HEK293 (cell line): ENCODE data around the gene ZSWIM4.

Experiments
- ATF2 ChIP-seq: fragments of 450-650 bp; formaldehyde crosslinking; IDR thresholded peaks from 2 replicates; pipeline ENCODE4 v1.5.1; 2016; ENCODE audit warnings: missing biosample characterization, missing genetic modification characterization, low read depth
- BCL11A ChIP-seq: fragments of 450-650 bp; formaldehyde crosslinking; IDR thresholded peaks from 2 replicates; pipeline ENCODE4 v1.5.1; 2016; ENCODE audit warnings: low read depth, missing biosample characterization, missing genetic modification characterization
- HIC1 ChIP-seq: fragments of 450-650 bp; formaldehyde crosslinking; IDR thresholded peaks from 2 replicates; pipeline ENCODE4 v1.5.1; 2016; ENCODE audit warnings: missing biosample characterization, missing genetic modification characterization
- KLF10 ChIP-seq: fragments of 450-650 bp; IDR thresholded peaks from 2 replicates; pipeline ENCODE4 v1.5.1; 2018; ENCODE audit warnings: missing biosample characterization, mild to moderate bottlenecking, missing genetic modification characterization
- KLF17 ChIP-seq: fragments of 450-650 bp; formaldehyde crosslinking; IDR thresholded peaks from 2 replicates; pipeline ENCODE4 v1.5.1; 2016; ENCODE audit warnings: missing biosample characterization, missing genetic modification characterization
- MEIS1 ChIP-seq: sonication (generic); formaldehyde crosslinking; IDR thresholded peaks from 2 replicates; pipeline ENCODE4 v1.8.1; 2022; ENCODE audit warnings: missing genetic modification reagents, mild to moderate bottlenecking, borderline replicate concordance
- MZF1 ChIP-seq: fragments of 450-650 bp; formaldehyde crosslinking; IDR thresholded peaks from 2 replicates; pipeline ENCODE4 v1.5.1; 2017; ENCODE audit warnings: missing biosample characterization, missing genetic modification characterization, borderline replicate concordance
- REPIN1 ChIP-seq: fragments of 450-650 bp; formaldehyde crosslinking; IDR thresholded peaks from 2 replicates; pipeline ENCODE4 v1.5.1; 2017; ENCODE audit warnings: missing biosample characterization, missing genetic modification characterization, low read depth
- SP2 ChIP-seq: fragments of 450-650 bp; formaldehyde crosslinking; IDR thresholded peaks from 2 replicates; pipeline ENCODE4 v1.5.1; 2016; ENCODE audit warnings: missing biosample characterization, missing genetic modification characterization
- SP7 ChIP-seq: fragments of 450-650 bp; formaldehyde crosslinking; IDR thresholded peaks from 2 replicates; pipeline ENCODE4 v1.5.1; 2016; ENCODE audit warnings: missing biosample characterization, missing genetic modification characterization
- TCF7L2 ChIP-seq: IDR thresholded peaks from 2 replicates; pipeline ENCODE4 v1.6.1; 2011; ENCODE audit warnings: low read depth, mild to moderate bottlenecking, inconsistent platforms, low read length, moderate library complexity, borderline replicate concordance
- YY1 ChIP-seq: fragments of 450-650 bp; formaldehyde crosslinking; IDR thresholded peaks from 2 replicates; pipeline ENCODE4 v1.5.1; 2018; ENCODE audit warnings: missing biosample characterization, missing genetic modification characterization
- YY2 ChIP-seq: fragments of 450-650 bp; formaldehyde crosslinking; IDR thresholded peaks from 2 replicates; pipeline ENCODE4 v1.5.1; 2016; ENCODE audit warnings: missing biosample characterization, missing genetic modification characterization
- ZBTB7A ChIP-seq: fragments of 450-650 bp; formaldehyde crosslinking; IDR thresholded peaks from 2 replicates; pipeline ENCODE4 v1.5.1; 2016; ENCODE audit warnings: low read depth, missing biosample characterization, missing genetic modification characterization
- ZFP37 ChIP-seq: fragments of 450-650 bp; formaldehyde crosslinking; IDR thresholded peaks from 2 replicates; pipeline ENCODE4 v1.5.1; 2016; ENCODE audit warnings: missing biosample characterization, missing genetic modification characterization
- ZFP41 ChIP-seq: fragments of 450-650 bp; formaldehyde crosslinking; IDR thresholded peaks from 2 replicates; pipeline ENCODE4 v1.5.1; 2016; ENCODE audit warnings: missing biosample characterization, missing genetic modification characterization, borderline replicate concordance
- ZIC2 ChIP-seq: fragments of 450-650 bp; formaldehyde crosslinking; IDR thresholded peaks from 2 replicates; pipeline ENCODE4 v1.5.1; 2016; ENCODE audit warnings: missing biosample characterization, missing genetic modification characterization
- ZNF146 ChIP-seq: fragments of 450-650 bp; formaldehyde crosslinking; IDR thresholded peaks from 2 replicates; pipeline ENCODE4 v1.5.1; 2016; ENCODE audit warnings: missing biosample characterization, missing genetic modification characterization
- ZNF16 ChIP-seq: fragments of 450-650 bp; formaldehyde crosslinking; IDR thresholded peaks from 2 replicates; pipeline ENCODE4 v1.5.1; 2016; ENCODE audit warnings: low read depth, missing biosample characterization, missing genetic modification characterization
- ZNF214 ChIP-seq: fragments of 450-650 bp; formaldehyde crosslinking; IDR thresholded peaks from 2 replicates; pipeline ENCODE4 v1.5.1; 2017; ENCODE audit warnings: missing biosample characterization, mild to moderate bottlenecking, missing genetic modification characterization, borderline replicate concordance
- ZNF266 ChIP-seq: fragments of 450-650 bp; formaldehyde crosslinking; IDR thresholded peaks from 2 replicates; pipeline ENCODE4 v1.5.1; 2016; ENCODE audit warnings: missing biosample characterization, missing genetic modification characterization, low read depth
- ZNF292 ChIP-seq: fragments of 450-650 bp; formaldehyde crosslinking; IDR thresholded peaks from 2 replicates; pipeline ENCODE4 v1.5.1; 2016; ENCODE audit warnings: low read depth, missing biosample characterization, missing genetic modification characterization, borderline replicate concordance
- ZNF302 ChIP-seq: fragments of 450-650 bp; formaldehyde crosslinking; IDR thresholded peaks from 2 replicates; pipeline ENCODE4 v1.5.1; 2016; ENCODE audit warnings: missing biosample characterization, missing genetic modification characterization, low read depth
- ZNF416 ChIP-seq: fragments of 450-650 bp; formaldehyde crosslinking; IDR thresholded peaks from 2 replicates; pipeline ENCODE4 v1.5.1; 2016; ENCODE audit warnings: missing biosample characterization, missing genetic modification characterization
- ZNF426 ChIP-seq: fragments of 450-650 bp; formaldehyde crosslinking; IDR thresholded peaks from 2 replicates; pipeline ENCODE4 v1.5.1; 2017; ENCODE audit warnings: missing biosample characterization, missing genetic modification characterization, mild to moderate bottlenecking, inconsistent platforms, moderate library complexity
- ZNF513 ChIP-seq: fragments of 450-650 bp; IDR thresholded peaks from 2 replicates; pipeline ENCODE4 v1.5.1; 2018; ENCODE audit warnings: missing biosample characterization, missing genetic modification characterization
- ZNF521 ChIP-seq: fragments of 450-650 bp; formaldehyde crosslinking; IDR thresholded peaks from 2 replicates; pipeline ENCODE4 v1.5.1; 2017; ENCODE audit warnings: missing biosample characterization, mild to moderate bottlenecking, missing genetic modification characterization
- ZNF529 ChIP-seq: fragments of 450-650 bp; formaldehyde crosslinking; IDR thresholded peaks from 2 replicates; pipeline ENCODE4 v1.5.1; 2017; ENCODE audit warnings: missing genetic modification characterization, missing biosample characterization; ENCODE audit not compliant: insufficient replicate concordance
- ZNF548 ChIP-seq: fragments of 450-650 bp; formaldehyde crosslinking; IDR thresholded peaks from 2 replicates; pipeline ENCODE4 v1.5.1; 2016; ENCODE audit warnings: missing biosample characterization, missing genetic modification characterization
- ZNF623 ChIP-seq: fragments of 450-650 bp; formaldehyde crosslinking; IDR thresholded peaks from 2 replicates; pipeline ENCODE4 v1.5.1; 2016; ENCODE audit warnings: missing biosample characterization, missing genetic modification characterization
- ZNF626 ChIP-seq: fragments of 450-650 bp; sonication (Bioruptor Pico); formaldehyde crosslinking; IDR thresholded peaks from 2 replicates; pipeline ENCODE4 v1.5.1; 2018; ENCODE audit warnings: missing biosample characterization, missing genetic modification characterization, inconsistent platforms
- ZNF629 ChIP-seq: fragments of 450-650 bp; formaldehyde crosslinking; IDR thresholded peaks from 2 replicates; pipeline ENCODE4 v1.5.1; 2017; ENCODE audit warnings: missing biosample characterization, missing genetic modification characterization
- ZNF660 ChIP-seq: fragments of 450-650 bp; IDR thresholded peaks from 2 replicates; pipeline ENCODE4 v1.5.1; 2018; ENCODE audit warnings: missing biosample characterization, mild to moderate bottlenecking, missing genetic modification characterization
- ZNF701 ChIP-seq: fragments of 450-650 bp; formaldehyde crosslinking; IDR thresholded peaks from 2 replicates; pipeline ENCODE4 v1.5.1; 2016; ENCODE audit warnings: missing biosample characterization, missing genetic modification characterization
- ZNF776 ChIP-seq: fragments of 450-650 bp; formaldehyde crosslinking; IDR thresholded peaks from 2 replicates; pipeline ENCODE4 v1.5.0; 2017; ENCODE audit warnings: missing biosample characterization, missing genetic modification characterization, borderline replicate concordance
- ZNF792 ChIP-seq: fragments of 450-650 bp; formaldehyde crosslinking; IDR thresholded peaks from 2 replicates; pipeline ENCODE4 v1.5.1; 2016; ENCODE audit warnings: missing biosample characterization, missing genetic modification characterization

Gene ZSWIM4

GRCh38 chr19:13794757-13795589, at the start of gene ZSWIM4 (continued):
- TF ChIP-seq KLF17 (tag by site-specific recombination): no peak
- TF ChIP-seq ZNF629: 0 out of 2 replicates have a peak, but pooled peaks have one; percentile 17
- no peak for TF ChIP-seq ZNF529 (tag by site-specific recombination)
- TF ChIP-seq ZFP37: no peak
- TF ChIP-seq ZIC2 (tag by site-specific recombination): peak; percentile 81
- 0 out of 2 replicates have a peak, but pooled peaks have one; percentile 13 for TF ChIP-seq BCL11A
- TF ChIP-seq ZNF426 (tag by site-specific recombination): no peak
- TF ChIP-seq ZNF701 (tag by site-specific recombination): no peak
- peak; percentile 76 for TF ChIP-seq SP7 (tag by site-specific recombination)
- TF ChIP-seq KLF10 (tag by site-specific recombination): peak; percentile 24; the same call in 1 of the 2 replicates
- no peak for TF ChIP-seq ZNF626 (tag by site-specific recombination)
- TF ChIP-seq ZBTB7A (tag by site-specific recombination): 0 out of 2 replicates have a peak, but pooled peaks have one; percentile 54
- no peak; the same call in 1 of the 2 replicates for TF ChIP-seq ZNF660
- TF ChIP-seq TCF7L2: no peak
- TF ChIP-seq ZNF548: no peak
- TF ChIP-seq YY1: no peak
- no peak for TF ChIP-seq ZNF521 (tag by site-specific recombination)
- no peak for TF ChIP-seq ZNF416 (tag by site-specific recombination)
- no peak for TF ChIP-seq ZNF302 (tag by site-specific recombination)
- no peak for TF ChIP-seq ZNF292 (tag by site-specific recombination)
- TF ChIP-seq HIC1: no peak
- no peak for TF ChIP-seq ZNF776 (tag by site-specific recombination)
- no peak for TF ChIP-seq ZNF16 (tag by site-specific recombination)
- no peak for TF ChIP-seq ZNF146 (tag by site-specific recombination)
- no peak for TF ChIP-seq MEIS1 (CRISPR knock-in tag)
- TF ChIP-seq SP2: peak; percentile 99
- no peak for TF ChIP-seq ZNF266 (tag by site-specific recombination)
- no peak for TF ChIP-seq ATF2
- TF ChIP-seq ZNF792 (tag by site-specific recombination): no peak
- TF ChIP-seq MZF1 (tag by site-specific recombination): no peak
- no peak for TF ChIP-seq YY2 (tag by site-specific recombination)
- no peak for TF ChIP-seq ZNF623 (tag by site-specific recombination)
- TF ChIP-seq REPIN1 (tag by site-specific recombination): no peak
- no peak for TF ChIP-seq ZFP41 (tag by site-specific recombination)
- TF ChIP-seq ZNF214 (tag by site-specific recombination): no peak
- TF ChIP-seq ZNF513 (tag by site-specific recombination): no peak
